HG03025 (cell line): Measurements from ENCODE around the gene MOSPD2.

ENCODE experiments used
- ATAC-seq: cut with Tn5 transposase; IDR thresholded peaks from one replicate; pipeline ENCODE4 v1.9.1; 2021; ENCODE audit warnings: mild to moderate bottlenecking, moderate library complexity; ENCODE audit not compliant: unreplicated experiment, low FRiP score

MOSPD2 gene

DNA sequence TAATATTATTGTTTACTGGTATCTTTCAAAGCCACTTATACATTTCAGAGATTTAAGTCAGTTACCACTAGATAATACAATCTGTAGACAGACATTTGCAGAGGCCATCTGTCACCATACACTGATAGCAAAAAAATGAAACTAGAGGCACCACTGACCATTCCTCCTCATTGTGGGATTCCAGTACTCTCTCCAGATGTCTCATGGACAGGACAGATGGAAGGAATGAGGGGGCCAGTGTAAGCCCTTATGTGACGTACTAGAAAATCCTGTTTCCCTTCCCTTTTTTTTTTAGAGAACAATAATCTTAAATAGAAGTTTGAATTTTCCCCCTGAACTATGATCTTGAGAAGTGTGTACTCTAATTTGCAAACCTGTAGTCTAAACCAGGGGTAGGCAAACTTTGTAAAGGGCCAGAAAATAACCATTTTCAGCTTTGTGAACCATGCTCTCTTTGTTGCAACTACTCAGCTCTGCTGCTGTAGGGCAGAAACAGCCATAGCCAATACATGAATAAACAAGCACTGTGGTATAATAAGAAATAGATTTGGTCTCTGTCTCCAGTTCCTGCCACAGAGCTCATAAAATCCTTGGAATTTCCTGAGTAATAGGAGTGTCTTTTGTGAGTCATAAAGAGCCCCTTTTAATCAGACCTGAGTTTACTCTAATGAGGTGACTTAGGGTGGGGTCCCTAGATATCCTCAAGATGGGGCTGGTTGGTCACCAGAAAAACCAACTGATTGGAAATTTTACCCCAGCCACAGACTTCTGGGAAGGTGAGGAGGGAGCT is 90.4 kb downstream of the MOSPD2 start:
- ATAC-seq = no peak

DNA sequence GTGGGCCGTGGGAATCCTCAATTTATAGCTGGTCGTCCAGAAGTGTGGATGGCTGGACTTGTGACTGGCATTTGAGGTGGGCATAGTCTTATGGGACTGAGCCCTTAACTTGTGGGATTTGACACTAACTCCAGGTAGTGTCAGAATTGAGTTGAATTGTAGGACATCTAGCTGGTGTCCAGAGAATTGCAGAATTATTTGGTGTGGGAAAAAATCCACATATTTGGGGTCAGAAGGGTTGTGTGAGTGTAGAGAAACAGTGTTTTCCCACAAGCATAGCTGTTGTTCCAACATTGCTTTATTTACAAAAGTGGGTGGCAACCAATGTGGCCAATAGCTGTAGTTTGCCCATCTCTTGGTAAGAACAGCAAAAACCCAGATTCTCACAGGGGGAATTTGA is 91.3 kb downstream of the MOSPD2 start:
- ATAC-seq = no peak
